ENCODE measurements around the gene CLRN3.

CLRN3 gene

DNA sequence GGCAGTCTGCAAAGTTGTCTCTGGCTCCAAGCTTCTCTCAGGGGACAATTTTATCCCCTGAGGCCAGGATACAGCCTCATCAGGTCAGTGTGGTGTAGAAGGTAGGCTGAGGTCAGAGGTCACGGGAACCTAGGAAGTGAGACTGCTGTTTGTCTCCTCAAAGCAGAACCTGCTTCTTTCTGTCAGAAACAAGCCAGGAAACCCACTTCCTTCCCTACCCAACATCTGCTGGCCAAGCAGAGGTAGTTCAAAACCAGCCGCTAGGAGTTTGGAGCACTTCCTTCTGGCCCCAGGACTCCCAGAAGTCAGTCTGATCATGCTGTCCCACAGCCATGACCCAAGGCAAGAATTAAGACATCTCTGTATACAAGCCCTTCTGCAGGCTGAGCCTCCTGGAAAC lies 12.2 kb downstream of the CLRN3 start:
- TF ChIP-seq, protein P1, sequence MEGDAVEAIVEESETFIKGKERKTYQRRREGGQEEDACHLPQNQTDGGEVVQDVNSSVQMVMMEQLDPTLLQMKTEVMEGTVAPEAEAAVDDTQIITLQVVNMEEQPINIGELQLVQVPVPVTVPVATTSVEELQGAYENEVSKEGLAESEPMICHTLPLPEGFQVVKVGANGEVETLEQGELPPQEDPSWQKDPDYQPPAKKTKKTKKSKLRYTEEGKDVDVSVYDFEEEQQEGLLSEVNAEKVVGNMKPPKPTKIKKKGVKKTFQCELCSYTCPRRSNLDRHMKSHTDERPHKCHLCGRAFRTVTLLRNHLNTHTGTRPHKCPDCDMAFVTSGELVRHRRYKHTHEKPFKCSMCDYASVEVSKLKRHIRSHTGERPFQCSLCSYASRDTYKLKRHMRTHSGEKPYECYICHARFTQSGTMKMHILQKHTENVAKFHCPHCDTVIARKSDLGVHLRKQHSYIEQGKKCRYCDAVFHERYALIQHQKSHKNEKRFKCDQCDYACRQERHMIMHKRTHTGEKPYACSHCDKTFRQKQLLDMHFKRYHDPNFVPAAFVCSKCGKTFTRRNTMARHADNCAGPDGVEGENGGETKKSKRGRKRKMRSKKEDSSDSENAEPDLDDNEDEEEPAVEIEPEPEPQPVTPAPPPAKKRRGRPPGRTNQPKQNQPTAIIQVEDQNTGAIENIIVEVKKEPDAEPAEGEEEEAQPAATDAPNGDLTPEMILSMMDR (IDR thresholded peaks at IDR 0.05; ENCODE audit: poor library complexity, severe bottlenecking) = no peak
- no peaks in the 10 kb centered on the region for H3K27me3 ChIP-seq (ENCODE audit: insufficient read depth, poor library complexity, severe bottlenecking)
- H3K4me1 ChIP-seq (ENCODE audit: insufficient read depth, poor library complexity, severe bottlenecking) = no peaks in the 10 kb centered on the region
- no peaks in the 10 kb centered on the region for H3K36me3 ChIP-seq (ENCODE audit: low read depth)
- ATAC-seq (ENCODE audit: low read depth) (no peak), DNase-seq (ENCODE audit: low spot score) (no peak)
- no peak overlapping the region for H3K4me3 ChIP-seq (ENCODE audit: severe bottlenecking)
- H3K27ac ChIP-seq (ENCODE audit: poor library complexity, severe bottlenecking) = no peak overlapping the region
- H3K9me3 ChIP-seq (ENCODE audit: severe bottlenecking) = no peaks in the 10 kb centered on the region

GRCh38 chr10:127878475-127879055 lies 14.2 kb downstream of the CLRN3 start:
- Histone ChIP-seq H3K4me1 (ENCODE audit: insufficient read depth, poor library complexity, severe bottlenecking) (no peaks in the 10 kb centered on the region), H3K36me3 (ENCODE audit: low read depth) (no peaks in the 10 kb centered on the region), H3K27me3 (ENCODE audit: insufficient read depth, poor library complexity, severe bottlenecking) (no peaks in the 10 kb centered on the region), H3K9me3 (ENCODE audit: severe bottlenecking) (no peaks in the 10 kb centered on the region), H3K27ac (ENCODE audit: poor library complexity, severe bottlenecking) (no peak overlapping the region), H3K4me3 (ENCODE audit: severe bottlenecking) (no peak overlapping the region)
- no peak for DNase-seq (ENCODE audit: low spot score)
- TF ChIP-seq, protein P1 (IDR thresholded peaks at IDR 0.05; ENCODE audit: poor library complexity, severe bottlenecking) = no peak
- ATAC-seq (ENCODE audit: low read depth) = no peak

DNA sequence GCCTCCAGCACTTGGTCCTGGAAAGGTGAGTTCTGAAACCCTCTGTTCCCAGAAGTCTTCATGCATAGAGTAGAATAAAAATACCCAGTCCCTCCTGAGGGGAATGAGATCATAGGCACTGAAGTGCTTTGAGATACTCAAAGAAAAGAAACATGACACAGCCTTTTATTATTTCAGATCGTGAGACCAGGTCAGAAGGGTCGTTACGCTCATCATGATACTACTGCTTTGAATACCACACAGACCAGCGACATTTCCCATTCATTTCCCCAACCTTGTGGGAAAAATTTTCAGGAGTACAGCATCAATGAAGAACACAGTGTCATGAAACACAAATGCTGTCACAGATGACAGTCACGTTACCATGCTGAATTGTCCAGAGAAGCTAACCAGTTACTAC lies 15.0 kb downstream of the CLRN3 start:
- DNase-seq (ENCODE audit: low spot score) = no peak
- no peaks in the 10 kb centered on the region for H3K27me3 ChIP-seq (ENCODE audit: insufficient read depth, poor library complexity, severe bottlenecking)
- no peak overlapping the region for H3K4me3 ChIP-seq (ENCODE audit: severe bottlenecking)
- H3K4me1 ChIP-seq (ENCODE audit: insufficient read depth, poor library complexity, severe bottlenecking) = no peaks in the 10 kb centered on the region
- H3K9me3 ChIP-seq (ENCODE audit: severe bottlenecking) = no peaks in the 10 kb centered on the region
- TF ChIP-seq, protein P1 (IDR thresholded peaks at IDR 0.05; ENCODE audit: poor library complexity, severe bottlenecking) = no peak
- ATAC-seq (ENCODE audit: low read depth) = no peak
- H3K27ac ChIP-seq (ENCODE audit: poor library complexity, severe bottlenecking) = no peak overlapping the region
- no peaks in the 10 kb centered on the region for H3K36me3 ChIP-seq (ENCODE audit: low read depth)

DNA sequence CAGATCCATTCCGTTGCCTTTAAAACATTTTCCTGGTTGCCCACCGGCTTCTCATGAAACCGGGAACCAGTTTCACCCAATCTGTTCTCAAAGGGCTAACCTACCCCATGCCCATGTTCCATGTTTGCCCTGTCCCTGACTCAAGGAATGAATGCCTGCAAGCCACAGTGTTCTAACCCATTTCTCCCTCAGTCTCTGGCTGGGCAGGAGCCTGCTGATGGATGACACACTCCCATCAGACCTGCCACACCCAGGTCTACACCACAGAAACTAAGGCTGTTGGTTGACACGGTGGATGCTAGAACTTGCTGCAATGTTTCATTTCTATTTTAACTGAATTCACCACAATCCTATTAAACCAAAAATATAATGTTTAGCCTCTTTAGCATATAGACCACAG lies 15.6 kb downstream of the CLRN3 start:
- H3K27me3 ChIP-seq (ENCODE audit: insufficient read depth, poor library complexity, severe bottlenecking) = no peaks in the 10 kb centered on the region
- TF ChIP-seq, protein P1 (IDR thresholded peaks at IDR 0.05; ENCODE audit: poor library complexity, severe bottlenecking) = no peak
- H3K4me1 ChIP-seq (ENCODE audit: insufficient read depth, poor library complexity, severe bottlenecking) = no peaks in the 10 kb centered on the region
- no peaks in the 10 kb centered on the region for H3K36me3 ChIP-seq (ENCODE audit: low read depth)
- H3K9me3 ChIP-seq (ENCODE audit: severe bottlenecking) = no peaks in the 10 kb centered on the region
- H3K4me3 ChIP-seq (ENCODE audit: severe bottlenecking) = no peak overlapping the region
- no peak overlapping the region for H3K27ac ChIP-seq (ENCODE audit: poor library complexity, severe bottlenecking)
- ATAC-seq (ENCODE audit: low read depth) (no peak), DNase-seq (ENCODE audit: low spot score) (no peak)

DNA sequence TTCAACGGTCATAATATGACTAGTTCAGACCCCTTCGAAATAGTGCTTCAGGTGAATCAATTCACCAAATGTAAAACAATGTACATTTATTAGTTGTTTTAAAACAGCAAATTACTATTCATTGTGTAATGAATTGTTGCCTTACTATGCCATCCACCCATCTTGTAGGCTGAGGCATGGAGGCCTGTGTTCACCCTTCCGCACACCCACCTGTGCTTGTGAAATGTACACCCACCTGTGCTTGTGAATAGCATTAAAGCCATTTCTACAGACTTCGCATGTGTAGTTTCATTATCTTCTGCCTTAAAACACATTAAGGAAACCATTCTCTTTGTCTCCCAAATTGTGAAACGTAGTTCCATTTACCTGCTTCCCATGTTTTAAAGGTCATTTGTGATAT lies 16.8 kb downstream of the CLRN3 start:
- ATAC-seq (ENCODE audit: low read depth) (no peak), DNase-seq (ENCODE audit: low spot score) (no peak)
- Histone ChIP-seq H3K27me3 (ENCODE audit: insufficient read depth, poor library complexity, severe bottlenecking) (no peaks in the 10 kb centered on the region), H3K27ac (ENCODE audit: poor library complexity, severe bottlenecking) (no peak overlapping the region), H3K36me3 (ENCODE audit: low read depth) (no peaks in the 10 kb centered on the region), H3K4me1 (ENCODE audit: insufficient read depth, poor library complexity, severe bottlenecking) (no peaks in the 10 kb centered on the region), H3K4me3 (ENCODE audit: severe bottlenecking) (no peak overlapping the region), H3K9me3 (ENCODE audit: severe bottlenecking) (no peaks in the 10 kb centered on the region)
- TF ChIP-seq, protein P1 (IDR thresholded peaks at IDR 0.05; ENCODE audit: poor library complexity, severe bottlenecking) = no peak

All from RWPE2 (cell line).